GM21526 (cell line): ENCODE measurements around the gene CTNND2.

Experiments
- ATAC-seq: cut with Tn5 transposase; IDR thresholded peaks from one replicate; pipeline ENCODE4 v1.9.1; 2021; ENCODE audit warnings: moderate library complexity; ENCODE audit not compliant: unreplicated experiment, low FRiP score

The CTNND2 gene

DNA sequence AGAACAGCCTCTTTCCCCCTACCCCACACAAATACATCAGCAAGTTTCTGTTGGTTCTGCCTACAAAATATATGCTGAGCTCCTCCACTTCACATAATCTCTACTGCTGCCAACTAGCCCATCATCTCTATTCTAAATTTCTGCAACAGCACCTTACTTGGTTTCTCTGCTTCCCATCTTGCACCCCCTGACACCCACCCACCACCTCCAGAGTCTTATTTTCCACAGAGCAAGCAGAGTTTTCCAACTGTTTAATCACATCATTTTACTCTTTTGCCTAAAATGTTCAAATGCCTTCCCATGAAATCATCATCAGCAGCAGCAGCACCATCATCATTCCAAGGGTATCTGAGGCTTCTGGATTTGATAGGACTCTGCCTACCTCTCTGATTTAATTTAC, 295.7 kb downstream of the CTNND2 start:
- ATAC-seq: no peak

GRCh38 chr5:11607944-11608483, 296.2 kb downstream of the CTNND2 start:
- no peak for ATAC-seq

DNA sequence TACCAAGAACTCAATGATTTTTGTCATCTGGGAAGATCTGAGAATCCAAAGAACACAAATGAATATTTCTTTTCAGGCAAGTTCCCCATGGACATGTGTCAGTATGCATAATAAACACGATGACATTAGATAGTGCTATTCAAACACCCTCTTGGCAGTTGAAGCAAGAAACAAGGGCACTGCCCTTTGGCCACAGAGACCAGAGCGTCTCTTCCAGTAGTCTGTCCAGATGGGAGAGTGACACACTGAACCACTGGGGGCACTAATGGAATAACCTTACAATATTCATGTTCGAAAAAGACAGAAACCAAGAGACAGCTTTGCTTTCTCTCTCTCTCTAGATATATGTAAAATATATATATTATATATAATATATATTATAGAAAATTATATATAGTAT, 301.9 kb downstream of the CTNND2 start:
- ATAC-seq: no peak

- ATAC-seq: no peak
Measured at GRCh38 chr5:11599499-11599898, 304.7 kb downstream of the CTNND2 start.

- no peak for ATAC-seq
Measured at GRCh38 chr5:11596657-11597071, 307.6 kb downstream of the CTNND2 start.

DNA sequence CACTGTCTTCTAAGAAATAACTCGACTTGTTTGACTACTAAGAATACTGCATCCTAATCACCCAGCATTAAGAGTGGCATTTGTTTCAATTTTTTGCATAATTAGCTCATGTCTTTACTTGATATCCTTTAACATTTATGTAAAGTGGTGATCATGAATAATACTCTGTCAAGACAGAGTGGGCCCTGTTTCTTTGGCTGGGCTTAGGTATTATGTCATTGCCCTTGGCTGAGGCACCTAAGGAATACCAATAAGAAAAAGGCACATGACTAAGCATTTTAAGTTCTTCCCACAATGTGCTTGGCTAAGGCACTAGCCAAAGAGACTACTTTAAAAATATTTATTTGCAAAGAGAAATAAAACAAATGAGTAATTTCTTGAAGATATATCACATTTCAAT, 308.1 kb downstream of the CTNND2 start:
- ATAC-seq: no peak

GRCh38 chr5:11595045-11595444, 309.2 kb downstream of the CTNND2 start:
- ATAC-seq: no peak

DNA sequence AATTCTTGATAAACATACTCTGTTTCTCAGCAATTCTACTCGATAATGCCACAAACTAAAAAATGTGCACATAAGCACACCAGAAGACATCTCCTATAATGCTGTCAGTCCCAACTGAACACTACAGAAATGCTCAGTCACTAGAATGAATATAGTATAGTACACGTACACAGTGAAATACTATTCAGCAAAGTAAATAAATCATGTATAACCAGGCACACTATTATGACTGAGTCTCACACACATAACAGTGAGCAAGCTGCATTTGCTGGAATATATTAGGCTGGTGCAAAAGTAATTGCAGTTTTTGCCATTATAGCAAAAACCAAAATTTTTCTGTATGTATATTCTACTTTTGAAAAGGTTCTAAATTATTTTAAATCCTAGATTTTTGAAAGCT, 310.2 kb downstream of the CTNND2 start:
- ATAC-seq: no peak

- no peak for ATAC-seq
Measured at GRCh38 chr5:11590475-11590874, 313.8 kb downstream of the CTNND2 start.

GRCh38 chr5:11588803-11589202, 315.4 kb downstream of the CTNND2 start:
- ATAC-seq: no peak

DNA sequence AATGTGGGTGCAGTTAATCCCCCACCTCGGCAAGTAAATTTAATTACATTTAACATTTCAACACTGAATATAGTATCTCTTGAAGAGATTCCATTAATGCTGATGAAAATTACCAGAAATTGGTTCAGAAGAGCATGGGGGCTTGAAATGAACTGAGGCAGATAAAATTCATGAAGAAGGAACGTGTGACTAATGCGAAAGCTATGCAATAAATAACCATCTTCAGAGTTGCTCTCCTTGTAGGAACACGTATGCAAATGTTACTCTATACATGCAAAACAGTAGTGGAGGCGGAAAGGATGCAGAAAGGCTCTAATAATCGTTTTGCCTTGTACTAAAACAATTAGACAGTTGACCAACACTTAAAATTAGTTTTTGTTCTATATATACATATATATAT, 320.2 kb downstream of the CTNND2 start:
- ATAC-seq: no peak

DNA sequence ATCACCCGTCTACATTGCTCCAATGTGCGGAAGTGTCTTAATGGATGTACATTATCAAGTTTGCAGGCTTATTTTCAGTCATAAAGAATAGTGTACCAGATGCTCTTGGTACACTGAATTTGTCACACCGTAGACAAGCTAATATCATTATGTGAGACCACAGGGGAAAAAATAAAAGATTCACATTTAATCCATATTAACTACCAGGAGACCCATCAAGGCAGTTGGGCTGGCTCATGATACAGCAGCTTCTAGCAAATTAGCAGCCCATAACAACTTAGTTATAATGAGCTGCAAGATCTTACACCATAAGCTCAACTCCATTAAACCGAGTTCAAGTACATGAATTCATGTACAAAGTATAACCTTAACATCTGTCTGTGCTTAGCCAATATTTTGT, 324.9 kb downstream of the CTNND2 start:
- no peak for ATAC-seq

- ATAC-seq: no peak
Measured at GRCh38 chr5:11574787-11575186, 329.5 kb downstream of the CTNND2 start.

DNA sequence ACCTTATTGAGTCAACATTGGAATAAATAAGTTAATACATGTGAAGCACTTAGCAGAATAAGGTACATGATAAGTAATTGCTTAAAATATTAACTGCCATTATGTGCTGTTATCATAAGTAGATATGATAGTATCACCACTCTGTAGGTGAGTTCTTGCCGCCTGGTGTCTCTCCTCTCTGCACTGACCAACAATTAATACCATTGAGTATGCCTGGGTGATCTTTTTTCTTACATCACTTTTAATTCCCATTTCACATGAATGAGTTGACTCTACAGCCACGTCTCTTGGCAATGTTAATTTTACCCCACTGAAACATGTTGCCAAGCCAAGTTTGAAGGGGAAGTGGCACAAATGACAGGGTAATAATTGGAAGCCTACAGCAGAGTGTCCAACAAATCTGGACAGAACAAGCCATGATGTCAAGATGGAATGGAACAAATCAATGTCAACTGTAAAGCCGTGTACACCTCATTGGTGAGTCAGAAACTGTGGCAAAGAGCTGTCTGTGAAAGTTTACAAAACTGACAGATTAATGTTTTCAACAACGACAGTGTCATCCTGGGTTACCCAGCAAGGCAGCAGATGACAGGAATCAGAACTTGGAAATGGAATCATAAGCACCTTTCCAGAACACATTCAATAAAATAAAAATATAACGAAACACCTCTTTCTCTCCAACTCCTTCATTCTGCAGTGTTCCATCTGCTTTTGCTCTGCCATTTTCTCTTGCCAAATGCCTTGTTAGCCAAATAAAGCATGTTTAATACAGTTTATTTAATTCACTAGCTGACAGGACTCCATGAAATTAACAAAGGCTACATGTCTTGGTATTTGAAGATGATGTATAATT, 330.9 kb downstream of the CTNND2 start:
- ATAC-seq: no peak

- ATAC-seq: no peak
Measured at GRCh38 chr5:11564706-11565105, 339.5 kb downstream of the CTNND2 start.

- no peak for ATAC-seq
Measured at GRCh38 chr5:11563822-11564221, 340.4 kb downstream of the CTNND2 start.

DNA sequence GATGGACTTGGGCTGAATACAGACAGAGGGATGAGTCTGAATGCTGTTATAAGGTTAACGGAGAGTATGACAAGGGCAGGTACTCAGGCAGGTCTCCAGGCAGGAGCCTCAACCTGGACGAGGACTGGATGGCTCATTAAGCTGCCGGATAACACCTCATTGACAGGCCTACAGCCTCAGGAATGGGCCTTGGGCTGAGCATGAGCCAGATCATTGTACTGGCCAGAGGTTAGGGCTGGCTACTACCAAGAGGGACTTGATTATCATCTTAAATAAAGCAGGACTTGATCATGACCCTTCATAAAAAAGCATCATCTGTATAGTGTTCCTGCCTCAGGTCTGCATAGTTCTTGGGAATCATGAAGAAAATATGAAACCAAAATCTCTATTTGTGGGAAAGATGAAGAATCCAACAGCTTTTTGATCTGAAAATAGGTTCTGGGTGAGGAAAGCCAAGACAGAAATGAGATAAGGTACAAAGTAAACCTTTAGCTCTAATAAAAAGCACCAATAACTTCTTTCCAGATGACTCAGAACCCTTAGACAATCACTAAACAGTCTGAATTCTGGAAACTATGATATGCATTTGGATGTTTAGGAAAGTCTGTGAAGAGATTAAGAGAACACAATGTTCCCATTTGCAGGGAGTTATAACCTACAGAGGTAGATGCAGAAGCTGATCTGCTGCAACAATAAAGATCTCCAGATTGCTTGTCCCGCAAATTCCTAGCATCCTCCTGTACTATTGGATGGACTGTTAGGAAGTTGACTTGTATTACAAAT, 343.1 kb downstream of the CTNND2 start:
- ATAC-seq: no peak

- no peak for ATAC-seq
Measured at GRCh38 chr5:11557063-11557462, 347.2 kb downstream of the CTNND2 start.

- ATAC-seq: no peak
Measured at GRCh38 chr5:11555171-11555570, 349.1 kb downstream of the CTNND2 start.

DNA sequence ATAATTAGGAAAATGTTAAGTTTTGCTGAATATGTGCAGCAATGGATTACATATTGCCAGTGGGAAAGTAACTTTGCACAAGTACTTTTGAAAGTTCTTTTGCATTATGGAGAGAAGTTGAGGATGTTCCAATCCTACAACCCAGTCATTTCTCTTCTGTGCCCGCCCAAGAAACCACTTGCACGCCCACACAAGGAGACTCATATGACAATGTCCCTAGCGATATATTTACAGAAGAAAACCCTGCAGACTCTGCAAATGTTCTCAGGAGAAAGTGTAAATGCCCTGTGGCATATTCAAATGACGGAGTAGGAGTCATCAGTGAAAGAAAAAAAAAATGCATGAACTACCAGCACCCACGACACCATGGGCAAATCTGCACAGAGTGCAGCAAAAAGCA, 356.5 kb downstream of the CTNND2 start:
- no peak for ATAC-seq

GRCh38 chr5:11547140-11547539, 357.1 kb downstream of the CTNND2 start:
- no peak for ATAC-seq

DNA sequence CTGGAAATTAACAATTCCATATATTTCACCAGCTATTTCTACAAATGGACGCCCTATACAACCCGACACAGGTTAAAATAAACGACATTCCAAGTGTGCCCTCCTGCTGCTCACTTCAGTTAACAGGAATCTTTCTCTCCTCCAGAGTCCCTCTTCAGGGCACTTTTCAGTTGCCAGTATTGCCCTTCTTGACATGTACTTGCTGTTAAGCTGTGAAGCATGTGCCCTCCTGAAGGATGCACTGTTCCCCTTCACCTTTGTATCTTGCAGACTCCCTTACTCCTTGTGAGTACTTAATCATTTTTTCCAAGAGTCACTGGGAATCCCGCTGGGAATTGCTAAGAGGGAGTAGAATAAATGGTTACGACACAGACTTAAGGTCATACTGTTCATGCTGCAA, 364.1 kb downstream of the CTNND2 start:
- ATAC-seq: no peak
